ENCODE measurements around the gene C17orf67.

The C17orf67 gene

GRCh38 chr17:56808503-56808902 is 25.2 kb downstream of the C17orf67 start:
- DNase-seq (ENCODE audit: low read depth), result no peak

GRCh38 chr17:56807723-56808122 is 26.0 kb downstream of the C17orf67 start:
- DNase-seq (ENCODE audit: low read depth), result no peak

- DNase-seq (ENCODE audit: low read depth), result no peak
Observed at GRCh38 chr17:56806949-56807348, 26.8 kb downstream of the C17orf67 start.

GRCh38 chr17:56804454-56804853 is 29.3 kb downstream of the C17orf67 start:
- no peak for DNase-seq (ENCODE audit: low read depth)

- no peak for DNase-seq (ENCODE audit: low read depth)
Observed at GRCh38 chr17:56803071-56803470, 30.6 kb downstream of the C17orf67 start.

GRCh38 chr17:56801459-56802178 is 32.1 kb downstream of the C17orf67 start:
- no peak for DNase-seq (ENCODE audit: low read depth)

GRCh38 chr17:56798916-56799315 is 34.8 kb downstream of the C17orf67 start:
- DNase-seq (ENCODE audit: low read depth), result no peak

GRCh38 chr17:56796536-56796935 is 37.2 kb downstream of the C17orf67 start:
- no peak for DNase-seq (ENCODE audit: low read depth)

GRCh38 chr17:56795221-56795865 is 38.4 kb downstream of the C17orf67 start:
- DNase-seq (ENCODE audit: low read depth), result no peak

GRCh38 chr17:56793957-56794356 is 39.8 kb downstream of the C17orf67 start:
- DNase-seq (ENCODE audit: low read depth), result no peak

GRCh38 chr17:56793531-56793930 is 40.2 kb downstream of the C17orf67 start:
- no peak for DNase-seq (ENCODE audit: low read depth)

- no peak for DNase-seq (ENCODE audit: low read depth)
Observed at GRCh38 chr17:56792267-56792666, 41.5 kb downstream of the C17orf67 start.

- DNase-seq (ENCODE audit: low read depth), result no peak
Observed at GRCh38 chr17:56786989-56787482, 46.7 kb downstream of the C17orf67 start.

- DNase-seq (ENCODE audit: low read depth), result no peak
Observed at GRCh38 chr17:56785997-56786680, 47.6 kb downstream of the C17orf67 start.

- DNase-seq (ENCODE audit: low read depth), result no peak
Observed at GRCh38 chr17:56785405-56785804, 48.3 kb downstream of the C17orf67 start.

- DNase-seq (ENCODE audit: low read depth), result no peak
Observed at GRCh38 chr17:56782338-56782737, 51.4 kb downstream of the C17orf67 start.

- DNase-seq (ENCODE audit: low read depth), result no peak
Observed at GRCh38 chr17:56781906-56782305, 51.8 kb downstream of the C17orf67 start.

- DNase-seq (ENCODE audit: low read depth), result peak; percentile 73
Observed at GRCh38 chr17:56779898-56780777, 53.6 kb downstream of the C17orf67 start.

- no peak for DNase-seq (ENCODE audit: low read depth)
Observed at GRCh38 chr17:56779322-56779721, 54.4 kb downstream of the C17orf67 start.

GRCh38 chr17:56778898-56779297 is 54.8 kb downstream of the C17orf67 start:
- no peak for DNase-seq (ENCODE audit: low read depth)

- no peak for DNase-seq (ENCODE audit: low read depth)
Observed at GRCh38 chr17:56777859-56778258, 55.9 kb downstream of the C17orf67 start.

GRCh38 chr17:56774650-56775049 is 59.1 kb downstream of the C17orf67 start:
- no peak for DNase-seq (ENCODE audit: low read depth)

Data from stimulated activated CD8-positive, alpha-beta memory T cell treated with anti-CD3 and anti-CD28 coated beads, Interleukin-15, amount 100 ng/mL, for 1 hour (primary cell).